WTC11 (cell line): ENCODE measurements around the gene KRT86. TPM values are rescaled to one million over a fixed set of nuclear protein-coding genes. Genes with fewer than 3 reads are reported as not detected.

ENCODE experiments used
- ATAC-seq: fragments of 200-7000 bp; cut with Tn5 transposase; 2 replicates; pipeline ENCODE4 v1.10.0; 2021; ENCODE audit warnings: mild to moderate bottlenecking, moderate library complexity
- CTCF ChIA-PET: fragments of 300-600 bp; sonication (Branson Sonifier 250); formaldehyde crosslinking; loops from one replicate; lab custom pipeline; 2021; ENCODE audit warnings: antibody characterized with exemption; lab: Charles Lee
- POLR2A ChIA-PET: fragments of 350-600 bp; sonication (Branson Sonifier 250); formaldehyde crosslinking; loops from one replicate; lab custom pipeline; 2021; ENCODE audit warnings: antibody characterized with exemption; lab: Charles Lee
- DNase-seq: peaks from one replicate; pipeline ENCODE4 v3.0.0; 2021; ENCODE audit warnings: low spot score
- H3K27ac Mint-ChIP-seq: 2 replicates; pipeline ENCODE4 v1.8.0; 2021; ENCODE audit warnings: mixed read lengths
- H3K27me3 Mint-ChIP-seq: 2 replicates; pipeline ENCODE4 v1.8.0; 2021; ENCODE audit warnings: low read depth, mild to moderate bottlenecking, moderate library complexity, mixed read lengths
- H3K36me3 Mint-ChIP-seq: 2 replicates; pipeline ENCODE4 v1.8.0; 2021; ENCODE audit warnings: mixed read lengths
- H3K4me1 Mint-ChIP-seq: 2 replicates; pipeline ENCODE4 v1.8.0; 2022; ENCODE audit warnings: mixed read lengths
- H3K4me3 Mint-ChIP-seq: 2 replicates; pipeline ENCODE4 v1.8.0; 2021; ENCODE audit warnings: mild to moderate bottlenecking, moderate library complexity, mixed read lengths
- H3K9me3 Mint-ChIP-seq: 2 replicates; pipeline ENCODE4 v1.8.0; 2021; ENCODE audit warnings: mixed read lengths
- ATF1 ChIP-seq: sonication (generic); formaldehyde crosslinking; IDR thresholded peaks from 2 replicates; pipeline ENCODE4 v1.8.1; 2023; ENCODE audit warnings: mild to moderate bottlenecking, moderate library complexity, missing genetic modification reagents
- ATF2 ChIP-seq: sonication (generic); formaldehyde crosslinking; IDR thresholded peaks from 2 replicates; pipeline ENCODE4 v1.8.1; 2022; ENCODE audit warnings: low read depth, missing genetic modification reagents, borderline replicate concordance
- ATF3 ChIP-seq: sonication (generic); formaldehyde crosslinking; conservative IDR thresholded peaks from 2 replicates; pipeline ENCODE4 v1.8.1; 2022; ENCODE audit warnings: mild to moderate bottlenecking, missing genetic modification reagents
- ATF6 ChIP-seq: sonication (generic); formaldehyde crosslinking; IDR thresholded peaks from 2 replicates; pipeline ENCODE4 v1.8.1; 2023; ENCODE audit warnings: mild to moderate bottlenecking, missing genetic modification reagents
- ERG ChIP-seq: fragments of 250-450 bp; sonication (Bioruptor Pico); IDR thresholded peaks from 2 replicates; pipeline ENCODE4 v1.8.0; 2021; ENCODE audit warnings: mild to moderate bottlenecking
- ESRRA ChIP-seq: sonication (generic); formaldehyde crosslinking; IDR thresholded peaks from 2 replicates; pipeline ENCODE4 v1.8.1; 2022; ENCODE audit warnings: mild to moderate bottlenecking, missing genetic modification reagents, borderline replicate concordance
- ETV6 ChIP-seq: sonication (generic); formaldehyde crosslinking; IDR thresholded peaks from 2 replicates; pipeline ENCODE4 v1.8.1; 2022; ENCODE audit warnings: mild to moderate bottlenecking, missing genetic modification reagents
- HMGA2 ChIP-seq: fragments of 250-450 bp; sonication (Bioruptor Pico); IDR thresholded peaks from 2 replicates; pipeline ENCODE4 v1.4.0; 2021; ENCODE audit warnings: mild to moderate bottlenecking, moderate library complexity
- JAZF1 ChIP-seq: fragments of 250-450 bp; sonication (Bioruptor Pico); IDR thresholded peaks from 2 replicates; pipeline ENCODE4 v1.9.0; 2021; ENCODE audit warnings: moderate library complexity, mild to moderate bottlenecking, inconsistent platforms
- MLX ChIP-seq: sonication (generic); formaldehyde crosslinking; IDR thresholded peaks from 2 replicates; pipeline ENCODE4 v1.8.1; 2023; ENCODE audit warnings: mild to moderate bottlenecking, missing genetic modification reagents, moderate library complexity
- NR3C1 ChIP-seq: sonication (generic); formaldehyde crosslinking; conservative IDR thresholded peaks from 2 replicates; pipeline ENCODE4 v1.8.1; 2023; ENCODE audit warnings: low read depth, mild to moderate bottlenecking, missing genetic modification reagents
- OVOL2 ChIP-seq: fragments of 250-450 bp; sonication (Bioruptor Pico); IDR thresholded peaks from 2 replicates; pipeline ENCODE4 v1.9.0; 2021; ENCODE audit warnings: mild to moderate bottlenecking, borderline replicate concordance
- SMAD3 ChIP-seq: sonication (generic); formaldehyde crosslinking; IDR thresholded peaks from 2 replicates; pipeline ENCODE4 v1.8.0; 2022; ENCODE audit warnings: missing genetic modification reagents, mild to moderate bottlenecking, borderline replicate concordance
- USF1 ChIP-seq: sonication (generic); formaldehyde crosslinking; IDR thresholded peaks from 2 replicates; pipeline ENCODE4 v1.8.0; 2022; ENCODE audit warnings: mild to moderate bottlenecking, missing genetic modification reagents
- ZBTB43 ChIP-seq: sonication (generic); formaldehyde crosslinking; IDR thresholded peaks from 2 replicates; pipeline ENCODE4 v1.8.1; 2023; ENCODE audit warnings: mild to moderate bottlenecking, missing genetic modification reagents
- ZNF232 ChIP-seq: sonication (generic); formaldehyde crosslinking; IDR thresholded peaks from 2 replicates; pipeline ENCODE4 v1.8.0; 2022; ENCODE audit warnings: mild to moderate bottlenecking, missing genetic modification reagents
- ZNF423 ChIP-seq: fragments of 250-450 bp; sonication (Bioruptor Pico); IDR thresholded peaks from 2 replicates; pipeline ENCODE4 v2.1.2; 2022; ENCODE audit warnings: mild to moderate bottlenecking, moderate library complexity
- total RNA-seq: library from RNA; stranded (reverse); gene quantifications from 3 replicates; pipeline ENCODE4 v1.2.3, GENCODE V29; 2021

The KRT86 gene
- total RNA-seq, 1 experiment from 2014 or later: 0.11 TPM

- POLR2A ChIA-PET: no interaction called here
- CTCF ChIA-PET: interaction anchor here (1.1 to 2.2 kb wide), 4 partner anchors 8 to 50 kb away, joined by 3 to 15 read pairs (median 4); no protein-coding TSS in a partner anchor
- TF ChIP-seq NR3C1: no peak
- no peak for TF ChIP-seq SMAD3 (CRISPR knock-in tag)
- no peak for TF ChIP-seq ETV6
- TF ChIP-seq ATF3 (CRISPR knock-in tag): no peak
- Mint-ChIP-seq H3K27me3 (peaks cover 42% of the 10 kb centered on the region), H3K4me1 (peaks cover 27% of the 10 kb centered on the region), H3K4me3 (no peak overlapping the region), H3K27ac (no peak overlapping the region), H3K36me3 (no peaks in the 10 kb centered on the region), H3K9me3 (no peaks in the 10 kb centered on the region)
- ATAC-seq (no peak), DNase-seq (no peak)
These were observed 45.5 kb upstream of the KRT86 start for GRCh38 chr12:52228931-52229330.

GRCh38 chr12:52229836-52230343, 44.6 kb upstream of the KRT86 start:
- H3K4me1 Mint-ChIP-seq: peaks cover 33% of the 10 kb centered on the region
- CTCF ChIA-PET: interaction anchor here (1.1 to 2.2 kb wide), 5 partner anchors 8 to 73 kb away, joined by 3 to 15 read pairs (median 4); no protein-coding TSS in a partner anchor
- no peaks in the 10 kb centered on the region for H3K9me3 Mint-ChIP-seq
- H3K27ac Mint-ChIP-seq: no peak overlapping the region
- POLR2A ChIA-PET: no interaction called here
- no peak for DNase-seq
- no peak for TF ChIP-seq MLX (CRISPR knock-in tag)
- TF ChIP-seq ATF6 (CRISPR knock-in tag): no peak
- no peak for TF ChIP-seq OVOL2 (CRISPR knock-in tag)
- no peak for TF ChIP-seq ATF2 (CRISPR knock-in tag)
- TF ChIP-seq ESRRA (CRISPR knock-in tag): no peak
- TF ChIP-seq ATF1 (CRISPR knock-in tag): no peak
- TF ChIP-seq HMGA2 (CRISPR knock-in tag): no peak
- TF ChIP-seq USF1 (CRISPR knock-in tag): no peak
- TF ChIP-seq ERG (CRISPR knock-in tag): no peak
- no peak for TF ChIP-seq JAZF1
- no peak for TF ChIP-seq ZBTB43
- no peak for TF ChIP-seq ZNF232 (CRISPR knock-in tag)
- TF ChIP-seq ZNF423: no peak
- no peak overlapping the region for H3K4me3 Mint-ChIP-seq
- H3K36me3 Mint-ChIP-seq: no peaks in the 10 kb centered on the region
- peaks cover 45% of the 10 kb centered on the region for H3K27me3 Mint-ChIP-seq
- ATAC-seq: no peak
